GM12872 (cell line): ENCODE results near the gene RIC1.

ENCODE experiments used
- TF ChIP-seq, protein P1 (sequence below): IDR thresholded peaks from 3 replicates; pipeline ENCODE4 v1.5.1; 2011; ENCODE audit warnings: low read depth, mild to moderate bottlenecking, low read length, moderate library complexity; ENCODE audit not compliant: insufficient read depth

RIC1 gene

DNA sequence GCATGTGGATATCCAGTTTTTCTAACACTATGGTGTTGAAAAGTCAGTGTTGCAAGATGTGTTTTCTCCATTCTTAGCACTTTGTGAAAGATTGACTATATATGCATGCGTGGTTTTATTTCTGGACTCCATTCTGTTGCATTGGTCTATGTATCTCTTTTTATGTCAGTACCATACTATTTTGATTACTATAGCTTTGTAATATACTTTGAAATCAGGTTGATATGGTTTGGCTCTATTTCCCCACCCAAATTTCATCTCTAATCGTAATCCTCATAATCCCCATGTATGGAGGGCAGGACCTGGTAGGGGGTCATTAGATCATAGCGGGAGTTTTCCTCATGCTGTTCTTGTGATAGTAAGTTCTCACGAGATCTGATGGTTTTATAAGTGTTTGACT, 6.5 kb downstream of the RIC1 start:
- TF ChIP-seq, protein P1, sequence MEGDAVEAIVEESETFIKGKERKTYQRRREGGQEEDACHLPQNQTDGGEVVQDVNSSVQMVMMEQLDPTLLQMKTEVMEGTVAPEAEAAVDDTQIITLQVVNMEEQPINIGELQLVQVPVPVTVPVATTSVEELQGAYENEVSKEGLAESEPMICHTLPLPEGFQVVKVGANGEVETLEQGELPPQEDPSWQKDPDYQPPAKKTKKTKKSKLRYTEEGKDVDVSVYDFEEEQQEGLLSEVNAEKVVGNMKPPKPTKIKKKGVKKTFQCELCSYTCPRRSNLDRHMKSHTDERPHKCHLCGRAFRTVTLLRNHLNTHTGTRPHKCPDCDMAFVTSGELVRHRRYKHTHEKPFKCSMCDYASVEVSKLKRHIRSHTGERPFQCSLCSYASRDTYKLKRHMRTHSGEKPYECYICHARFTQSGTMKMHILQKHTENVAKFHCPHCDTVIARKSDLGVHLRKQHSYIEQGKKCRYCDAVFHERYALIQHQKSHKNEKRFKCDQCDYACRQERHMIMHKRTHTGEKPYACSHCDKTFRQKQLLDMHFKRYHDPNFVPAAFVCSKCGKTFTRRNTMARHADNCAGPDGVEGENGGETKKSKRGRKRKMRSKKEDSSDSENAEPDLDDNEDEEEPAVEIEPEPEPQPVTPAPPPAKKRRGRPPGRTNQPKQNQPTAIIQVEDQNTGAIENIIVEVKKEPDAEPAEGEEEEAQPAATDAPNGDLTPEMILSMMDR = no peak

DNA sequence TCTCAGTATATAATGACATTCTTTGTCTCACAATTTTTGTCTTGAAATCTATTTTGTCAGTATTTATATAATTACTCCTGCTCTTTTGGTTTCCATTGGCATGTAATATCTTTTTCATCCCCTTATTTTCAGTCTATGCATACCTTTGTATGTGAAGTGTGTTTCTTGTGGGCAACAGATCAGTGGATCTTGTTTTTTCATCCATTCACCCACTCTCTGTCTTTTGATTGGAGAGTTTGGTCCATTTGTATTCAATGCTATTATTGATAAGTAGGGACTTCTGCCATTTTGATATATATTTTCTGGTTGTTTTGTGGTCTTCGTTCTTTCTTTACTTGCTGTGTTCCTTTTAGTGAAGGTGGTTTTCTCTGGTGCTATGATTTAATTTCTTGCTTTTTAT, 10.9 kb downstream of the RIC1 start:
- TF ChIP-seq, protein P1 = no peak

DNA sequence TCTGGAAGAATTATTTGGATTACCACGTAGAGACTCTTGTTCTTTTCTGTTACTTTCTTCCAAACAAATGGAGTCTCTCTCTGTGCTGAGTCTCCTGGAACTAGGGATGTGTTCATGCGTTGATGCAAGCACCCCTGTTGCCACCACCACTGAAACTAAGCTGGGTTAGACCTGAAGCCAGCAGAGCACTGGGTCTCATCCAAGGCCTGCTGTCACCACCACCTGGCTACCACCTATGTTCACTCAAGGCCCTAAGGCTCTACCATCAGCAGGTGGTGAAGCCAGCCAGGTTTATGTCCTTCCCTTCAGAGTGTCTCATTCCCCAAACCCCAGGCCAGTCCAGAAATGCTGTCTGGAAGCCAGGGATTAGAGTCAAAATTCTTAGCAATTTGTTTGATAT, 13.3 kb downstream of the RIC1 start:
- TF ChIP-seq, protein P1 = no peak

DNA sequence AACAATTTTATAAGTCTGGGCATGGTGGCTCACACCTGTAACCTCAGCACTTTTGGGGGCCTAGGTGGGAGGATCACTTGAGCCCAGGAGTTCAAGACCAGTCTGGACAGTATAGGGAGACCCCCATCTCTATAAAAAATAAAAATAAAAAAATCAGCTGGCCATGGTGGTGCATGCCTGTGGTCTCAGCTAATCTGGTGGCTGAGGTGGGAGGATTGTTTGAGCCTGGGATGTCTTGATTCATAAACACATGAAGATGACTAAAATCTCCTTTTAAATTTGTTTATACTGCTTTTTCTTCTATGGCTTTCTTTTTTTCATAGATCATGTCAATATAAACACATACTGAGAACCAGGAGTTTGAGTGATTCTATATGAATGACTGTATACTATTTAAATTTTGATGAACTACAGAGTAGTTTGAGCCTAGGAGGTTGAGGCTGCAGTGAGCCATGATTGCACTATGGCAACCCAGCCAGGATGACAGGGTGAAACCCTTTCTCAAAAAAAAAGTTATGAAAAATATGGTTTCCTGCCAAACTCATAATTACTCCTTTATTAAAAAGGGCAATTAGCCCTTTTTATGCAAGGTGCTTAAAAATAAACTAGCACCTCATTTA, 14.2 kb downstream of the RIC1 start:
- TF ChIP-seq, protein P1 = no peak

DNA sequence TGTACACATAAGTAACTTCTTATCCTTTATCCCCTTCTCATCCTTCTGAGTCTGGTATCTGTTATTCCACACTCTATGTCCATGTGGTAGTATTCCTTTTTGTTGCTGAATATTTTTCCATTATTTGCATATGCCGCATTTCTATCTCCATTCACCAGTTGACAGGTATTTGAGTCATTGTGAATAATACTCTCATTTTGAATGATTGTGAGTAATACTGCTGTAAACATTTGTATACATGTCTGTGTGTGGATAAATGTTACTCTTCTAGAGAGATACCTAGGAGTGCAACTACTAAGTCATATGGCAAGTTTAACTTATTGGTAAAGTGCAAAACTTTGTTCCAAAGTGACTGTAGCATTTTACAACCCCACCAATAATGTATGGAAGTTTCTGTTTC, 15.6 kb downstream of the RIC1 start:
- TF ChIP-seq, protein P1 = no peak

DNA sequence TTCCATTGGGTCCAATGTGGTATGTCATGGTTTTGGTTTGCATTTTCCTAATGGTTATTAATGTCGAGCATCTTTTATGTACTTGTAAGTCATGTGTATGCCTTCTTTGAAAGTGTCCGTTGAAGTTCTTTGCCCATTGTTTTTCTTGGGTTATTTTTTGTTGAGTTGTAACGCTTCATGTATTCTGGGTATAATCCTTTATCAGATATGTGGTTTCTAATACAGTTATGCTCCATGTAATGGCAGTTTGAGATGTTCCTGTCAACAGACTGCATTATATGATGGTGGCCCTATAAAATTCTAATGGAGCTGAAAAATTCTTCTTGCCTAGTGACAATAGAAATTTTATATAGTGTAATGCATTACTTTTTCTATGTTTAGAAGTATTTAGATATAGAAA, 17.2 kb downstream of the RIC1 start:
- TF ChIP-seq, protein P1 = no peak

DNA sequence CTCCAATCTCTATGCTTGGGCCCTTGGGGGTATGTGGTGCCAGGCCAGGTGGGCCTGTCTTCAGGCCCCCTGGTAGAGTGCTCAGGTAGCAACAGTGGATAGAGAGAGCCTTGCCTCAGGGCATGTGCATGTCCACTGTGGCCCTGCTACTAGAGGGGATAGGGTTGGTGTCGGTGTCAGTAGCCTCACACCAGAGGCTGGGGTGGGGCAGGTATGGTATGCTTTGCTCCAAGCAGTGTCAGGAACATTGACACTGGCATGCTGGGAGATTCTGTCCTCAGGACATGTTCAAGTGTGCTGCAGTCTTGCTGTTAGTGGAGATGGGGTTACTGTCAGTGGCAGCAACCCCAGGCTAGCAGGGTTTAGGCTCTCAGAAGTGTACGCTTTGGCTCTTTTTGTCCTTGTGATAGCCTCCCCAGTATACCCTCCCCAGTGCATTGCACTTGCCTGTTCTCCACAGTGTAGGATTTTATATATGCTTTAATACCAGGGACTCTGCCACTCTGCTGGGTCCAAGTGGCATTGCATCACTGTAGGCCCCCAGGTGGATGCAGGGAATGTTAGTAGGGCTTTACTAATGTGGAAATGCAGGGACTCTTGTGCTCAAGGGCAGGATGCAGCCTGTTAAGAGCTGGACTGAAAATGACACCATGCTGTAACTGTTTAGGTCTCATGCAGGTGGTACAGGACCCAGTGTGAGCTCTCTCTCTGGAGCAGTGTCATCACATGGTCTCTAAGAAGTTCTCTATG, 21.6 kb downstream of the RIC1 start:
- TF ChIP-seq, protein P1 = no peak
